Endodermal cell (in vitro differentiated cells): Measurements from ENCODE around the gene ADGRF5. TPM values are rescaled to one million over a fixed set of nuclear protein-coding genes. Genes with fewer than 3 reads are reported as not detected.

Source experiments
- DNase-seq: peaks from one replicate; pipeline ENCODE4 v3.0.0-alpha.2; 2017
- H3K27ac ChIP-seq: 2 replicates; pipeline ENCODE4 v1.5.1; 2013; ENCODE audit warnings: mild to moderate bottlenecking, low read depth, low read length, moderate library complexity
- H3K27me3 ChIP-seq: 2 replicates; pipeline ENCODE4 v1.6.1; 2013; ENCODE audit warnings: mild to moderate bottlenecking, low read length, moderate library complexity; ENCODE audit not compliant: insufficient read depth, control insufficient read depth, poor library complexity, severe bottlenecking
- H3K36me3 ChIP-seq: 2 replicates; pipeline ENCODE4 v1.7.0; 2013; ENCODE audit warnings: mild to moderate bottlenecking, low read length, moderate library complexity; ENCODE audit not compliant: control insufficient read depth, insufficient read depth
- H3K4me1 ChIP-seq: one replicate; pipeline ENCODE4 v1.7.0; 2013; ENCODE audit warnings: low read length; ENCODE audit not compliant: control insufficient read depth, insufficient read depth
- H3K4me3 ChIP-seq: 2 replicates; pipeline ENCODE4 v1.5.1; 2013; ENCODE audit warnings: mild to moderate bottlenecking, low read length, moderate library complexity
- H3K9ac ChIP-seq: 2 replicates; pipeline ENCODE4 v1.6.1; 2013; ENCODE audit warnings: mild to moderate bottlenecking, low read length, moderate library complexity; ENCODE audit not compliant: poor library complexity, severe bottlenecking; ENCODE audit errors: extremely low read depth
- H3K9me3 ChIP-seq: 2 replicates; pipeline ENCODE4 v1.6.1; 2013; ENCODE audit warnings: mild to moderate bottlenecking, low read length, moderate library complexity; ENCODE audit not compliant: control insufficient read depth
- H3K27ac Mint-ChIP-seq: 2 replicates; pipeline ENCODE4 v1.8.0; 2020; ENCODE audit warnings: mixed read lengths
- H3K27me3 Mint-ChIP-seq: 2 replicates; pipeline ENCODE4 v1.8.0; 2021; ENCODE audit warnings: mild to moderate bottlenecking, mixed read lengths; ENCODE audit not compliant: insufficient read depth
- H3K36me3 Mint-ChIP-seq: 2 replicates; pipeline ENCODE4 v1.8.0; 2020; ENCODE audit warnings: low read depth, mixed read lengths
- H3K4me1 Mint-ChIP-seq: 2 replicates; pipeline ENCODE4 v1.8.0; 2020; ENCODE audit warnings: mixed read lengths
- H3K4me3 Mint-ChIP-seq: 2 replicates; pipeline ENCODE4 v1.8.0; 2020; ENCODE audit warnings: mild to moderate bottlenecking, moderate library complexity, mixed read lengths
- H3K9me3 Mint-ChIP-seq: 2 replicates; pipeline ENCODE4 v1.8.0; 2020; ENCODE audit warnings: mild to moderate bottlenecking, mixed read lengths
- WGBS, 2 experiments: methylation state at CpG; one replicate each; pipeline versions ENCODE4 v1.1.5 to v1.1.7; 2013; ENCODE audit warnings: missing lambda C conversion rate in 2 of 2, mixed read lengths in 1 of 2; ENCODE audit not compliant: insufficient coverage in 1 of 2, insufficient read length in 1 of 2; 5-methylcytosine and 5-hydroxymethylcytosine counted together
- total RNA-seq, 2 donors: library from RNA; stranded (reverse); fragmentation: NEBNext Ultra II Directional in 1 of 2; extraction: Animal tissue kit (Norgen Biotek cat#: 25700) in 1 of 2; gene quantifications; 2 replicates in 1 of 2; 3 replicates in 1 of 2; pipeline ENCODE4 v1.2.1, GENCODE V29; 2021
- TF ChIP-seq, protein P1 (sequence below): fragments of 200-600 bp; sonication (generic); conservative IDR thresholded peaks from 2 replicates; pipeline ENCODE4 v1.5.0; 2021; ENCODE audit warnings: antibody characterized with exemption, mild to moderate bottlenecking

The ADGRF5 gene
- total RNA-seq, 2 donors from 2014 or later: not detected

GRCh38 chr6:46879003-46879402 is 42.7 kb downstream of the ADGRF5 start:
- H3K36me3 Mint-ChIP-seq: no peaks in the 10 kb centered on the region
- TF ChIP-seq, protein P1, sequence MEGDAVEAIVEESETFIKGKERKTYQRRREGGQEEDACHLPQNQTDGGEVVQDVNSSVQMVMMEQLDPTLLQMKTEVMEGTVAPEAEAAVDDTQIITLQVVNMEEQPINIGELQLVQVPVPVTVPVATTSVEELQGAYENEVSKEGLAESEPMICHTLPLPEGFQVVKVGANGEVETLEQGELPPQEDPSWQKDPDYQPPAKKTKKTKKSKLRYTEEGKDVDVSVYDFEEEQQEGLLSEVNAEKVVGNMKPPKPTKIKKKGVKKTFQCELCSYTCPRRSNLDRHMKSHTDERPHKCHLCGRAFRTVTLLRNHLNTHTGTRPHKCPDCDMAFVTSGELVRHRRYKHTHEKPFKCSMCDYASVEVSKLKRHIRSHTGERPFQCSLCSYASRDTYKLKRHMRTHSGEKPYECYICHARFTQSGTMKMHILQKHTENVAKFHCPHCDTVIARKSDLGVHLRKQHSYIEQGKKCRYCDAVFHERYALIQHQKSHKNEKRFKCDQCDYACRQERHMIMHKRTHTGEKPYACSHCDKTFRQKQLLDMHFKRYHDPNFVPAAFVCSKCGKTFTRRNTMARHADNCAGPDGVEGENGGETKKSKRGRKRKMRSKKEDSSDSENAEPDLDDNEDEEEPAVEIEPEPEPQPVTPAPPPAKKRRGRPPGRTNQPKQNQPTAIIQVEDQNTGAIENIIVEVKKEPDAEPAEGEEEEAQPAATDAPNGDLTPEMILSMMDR: no peak
- no peak for DNase-seq
- no peaks in the 10 kb centered on the region for H3K27me3 Mint-ChIP-seq
- 98 to 100% methylated on average over 2 to 4 of the region's 5 CpGs for WGBS, 2 experiments
- no peaks in the 10 kb centered on the region for H3K36me3 ChIP-seq
- H3K27ac Mint-ChIP-seq: no peak overlapping the region
- no peak overlapping the region for H3K9ac ChIP-seq
- H3K4me1 Mint-ChIP-seq: no peaks in the 10 kb centered on the region
- no peaks in the 10 kb centered on the region for H3K4me1 ChIP-seq
- no peaks in the 10 kb centered on the region for H3K9me3 ChIP-seq
- H3K27me3 ChIP-seq: no peaks in the 10 kb centered on the region
- no peak overlapping the region for H3K4me3 ChIP-seq
- no peak overlapping the region for H3K27ac ChIP-seq
- H3K4me3 Mint-ChIP-seq: no peak overlapping the region
- H3K9me3 Mint-ChIP-seq: no peaks in the 10 kb centered on the region

GRCh38 chr6:46876126-46876525 is 45.6 kb downstream of the ADGRF5 start:
- Histone ChIP-seq H3K36me3 (no peaks in the 10 kb centered on the region), H3K27me3 (no peaks in the 10 kb centered on the region), H3K9ac (no peak overlapping the region), H3K9me3 (no peaks in the 10 kb centered on the region), H3K4me3 (no peak overlapping the region), H3K27ac (no peak overlapping the region), H3K4me1 (no peaks in the 10 kb centered on the region)
- no peaks in the 10 kb centered on the region for H3K4me1 Mint-ChIP-seq
- no peaks in the 10 kb centered on the region for H3K36me3 Mint-ChIP-seq
- WGBS, 2 experiments: 72 to 76% methylated on average over 4 of the region's 4 CpGs
- H3K4me3 Mint-ChIP-seq: no peak overlapping the region
- peak; percentile 72 for DNase-seq
- H3K27ac Mint-ChIP-seq: no peak overlapping the region
- TF ChIP-seq, protein P1: no peak
- no peaks in the 10 kb centered on the region for H3K27me3 Mint-ChIP-seq
- H3K9me3 Mint-ChIP-seq: no peaks in the 10 kb centered on the region

GRCh38 chr6:46867411-46867810 is 54.3 kb downstream of the ADGRF5 start:
- no peaks in the 10 kb centered on the region for H3K27me3 ChIP-seq
- H3K36me3 Mint-ChIP-seq: no peaks in the 10 kb centered on the region
- no peaks in the 10 kb centered on the region for H3K4me1 Mint-ChIP-seq
- DNase-seq: no peak
- H3K9me3 Mint-ChIP-seq: no peaks in the 10 kb centered on the region
- H3K27me3 Mint-ChIP-seq: no peaks in the 10 kb centered on the region
- H3K9ac ChIP-seq: no peak overlapping the region
- H3K4me3 Mint-ChIP-seq: no peak overlapping the region
- no peak overlapping the region for H3K4me3 ChIP-seq
- H3K27ac ChIP-seq: no peak overlapping the region
- no peaks in the 10 kb centered on the region for H3K4me1 ChIP-seq
- H3K36me3 ChIP-seq: no peaks in the 10 kb centered on the region
- H3K27ac Mint-ChIP-seq: no peak overlapping the region
- no peaks in the 10 kb centered on the region for H3K9me3 ChIP-seq
- WGBS, 2 experiments: 65 to 74% methylated on average over 3 to 5 of the region's 5 CpGs
- TF ChIP-seq, protein P1: no peak
